Measurements from ENCODE around the gene CSH1. TPM values are rescaled to one million over a fixed set of nuclear protein-coding genes. Genes with fewer than 3 reads are reported as not detected.
A peak's percentile ranks its signal among the peaks of the same experiment; 100 is the strongest.
"Not testable (repeated sequence)": the region's sequence is repeated elsewhere in the genome, so short reads cannot be mapped to it uniquely, and the experiment has no call there.

CSH1 gene
- polyA plus RNA-seq, 1 of the 3 experiments (the other 2 are of a cell fraction): not detected

GRCh38 chr17:63909586-63909985 lies 13.2 kb upstream of the CSH1 start:
- WGBS (ENCODE audit: low lambda C conversion rate): 80% methylated on average over 9 of the region's 10 CpGs
- H3K9me3 ChIP-seq; H4K20me1 ChIP-seq (ENCODE audit: insufficient read depth); H3K36me3 ChIP-seq (replicated peaks in 1 of 2; ENCODE audit: control insufficient read depth in 1 of 2, insufficient read depth in 2 of 2, low read length in 1 of 2); H3K4me1 ChIP-seq (ENCODE audit: control insufficient read depth in 1 of 2, insufficient read depth in 2 of 2, low read depth in 1 of 2, low read length in 1 of 2); H3K4me2 ChIP-seq; H3K27ac ChIP-seq (ENCODE audit: low read depth in 2 of 2, low read length in 1 of 2); H3K9me2 ChIP-seq; POLR2A ChIA-PET; H3K9ac ChIP-seq; DNase-seq; H3K4me3 ChIP-seq (ENCODE audit: low read depth in 2 of 2, low read length in 1 of 2); H3K79me2 ChIP-seq (ENCODE audit: insufficient read depth); H3F3A ChIP-seq (replicated peaks; ENCODE audit: insufficient read depth); H2AFZ ChIP-seq (ENCODE audit: low read depth): not testable (repeated sequence)
- H3K27me3 ChIP-seq (ENCODE audit: insufficient read depth): peaks cover 32% of the 10 kb centered on the region
- CTCF ChIA-PET: interaction anchor here (2.9 to 4.6 kb wide), 5 partner anchors 10 to 224 kb away, joined by 12 to 88 read pairs (median 17); no protein-coding TSS in a partner anchor

GRCh38 chr17:63907161-63907778 lies 10.9 kb upstream of the CSH1 start:
- H3K36me3 ChIP-seq (replicated peaks in 1 of 2; ENCODE audit: control insufficient read depth in 1 of 2, insufficient read depth in 2 of 2, low read length in 1 of 2); H4K20me1 ChIP-seq (ENCODE audit: insufficient read depth); H3K9ac ChIP-seq; H3K9me3 ChIP-seq; H2AFZ ChIP-seq (ENCODE audit: low read depth); H3K9me2 ChIP-seq; DNase-seq; H3K79me2 ChIP-seq (ENCODE audit: insufficient read depth); H3F3A ChIP-seq (replicated peaks; ENCODE audit: insufficient read depth); H3K4me3 ChIP-seq (ENCODE audit: low read depth in 2 of 2, low read length in 1 of 2); H3K4me2 ChIP-seq; H3K27ac ChIP-seq (ENCODE audit: low read depth in 2 of 2, low read length in 1 of 2); POLR2A ChIA-PET; H3K4me1 ChIP-seq (ENCODE audit: control insufficient read depth in 1 of 2, insufficient read depth in 2 of 2, low read depth in 1 of 2, low read length in 1 of 2): not testable (repeated sequence)
- CTCF ChIA-PET: interaction anchor here (0.7 to 2.1 kb wide), 10 partner anchors 11 to 475 kb away, joined by 3 to 9 read pairs (median 4); partner anchors contain the start of gene GH1
- peak; percentile 20 for TF ChIP-seq RAD21 (IDR thresholded peaks at IDR 0.05; ENCODE audit: low read length)
- TF ChIP-seq, protein P1, sequence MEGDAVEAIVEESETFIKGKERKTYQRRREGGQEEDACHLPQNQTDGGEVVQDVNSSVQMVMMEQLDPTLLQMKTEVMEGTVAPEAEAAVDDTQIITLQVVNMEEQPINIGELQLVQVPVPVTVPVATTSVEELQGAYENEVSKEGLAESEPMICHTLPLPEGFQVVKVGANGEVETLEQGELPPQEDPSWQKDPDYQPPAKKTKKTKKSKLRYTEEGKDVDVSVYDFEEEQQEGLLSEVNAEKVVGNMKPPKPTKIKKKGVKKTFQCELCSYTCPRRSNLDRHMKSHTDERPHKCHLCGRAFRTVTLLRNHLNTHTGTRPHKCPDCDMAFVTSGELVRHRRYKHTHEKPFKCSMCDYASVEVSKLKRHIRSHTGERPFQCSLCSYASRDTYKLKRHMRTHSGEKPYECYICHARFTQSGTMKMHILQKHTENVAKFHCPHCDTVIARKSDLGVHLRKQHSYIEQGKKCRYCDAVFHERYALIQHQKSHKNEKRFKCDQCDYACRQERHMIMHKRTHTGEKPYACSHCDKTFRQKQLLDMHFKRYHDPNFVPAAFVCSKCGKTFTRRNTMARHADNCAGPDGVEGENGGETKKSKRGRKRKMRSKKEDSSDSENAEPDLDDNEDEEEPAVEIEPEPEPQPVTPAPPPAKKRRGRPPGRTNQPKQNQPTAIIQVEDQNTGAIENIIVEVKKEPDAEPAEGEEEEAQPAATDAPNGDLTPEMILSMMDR (IDR thresholded peaks at IDR 0.05): peak; percentile 49; the same call in 1 of the 2 replicates
- H3K27me3 ChIP-seq (ENCODE audit: insufficient read depth): peaks cover 18% of the 10 kb centered on the region; the same call in 1 of the 2 replicates
- WGBS (ENCODE audit: low lambda C conversion rate): 56% methylated on average over 12 of the region's 12 CpGs

DNA sequence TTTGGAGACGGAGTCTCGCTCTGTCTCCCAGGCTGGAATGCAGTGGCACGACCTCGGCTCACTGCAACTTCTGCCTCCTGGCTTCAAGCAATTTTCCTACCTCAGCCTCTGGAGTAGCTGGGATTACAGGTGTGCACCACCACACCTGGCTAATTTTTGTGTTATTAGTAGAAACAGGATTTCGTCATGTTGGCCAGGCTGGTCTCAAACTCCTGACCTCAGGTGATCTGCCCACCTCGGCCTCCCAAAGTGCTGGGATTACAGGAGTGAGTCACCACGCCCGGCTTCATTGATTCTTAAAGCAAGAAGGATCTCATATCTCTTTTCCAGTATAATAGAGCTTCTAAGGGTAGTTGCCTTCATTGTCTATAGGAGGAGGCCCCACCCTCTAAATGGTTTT lies 8.4 kb upstream of the CSH1 start:
- H3K9me3 ChIP-seq; DNase-seq; H3K4me1 ChIP-seq (ENCODE audit: control insufficient read depth in 1 of 2, insufficient read depth in 2 of 2, low read depth in 1 of 2, low read length in 1 of 2); H3K4me2 ChIP-seq; POLR2A ChIA-PET; H3K4me3 ChIP-seq (ENCODE audit: low read depth in 2 of 2, low read length in 1 of 2); H3K79me2 ChIP-seq (ENCODE audit: insufficient read depth); H2AFZ ChIP-seq (ENCODE audit: low read depth); H3K9ac ChIP-seq; H3K9me2 ChIP-seq; H3F3A ChIP-seq (replicated peaks; ENCODE audit: insufficient read depth); H3K36me3 ChIP-seq (replicated peaks in 1 of 2; ENCODE audit: control insufficient read depth in 1 of 2, insufficient read depth in 2 of 2, low read length in 1 of 2); H3K27ac ChIP-seq (ENCODE audit: low read depth in 2 of 2, low read length in 1 of 2); H4K20me1 ChIP-seq (ENCODE audit: insufficient read depth): not testable (repeated sequence)
- whole genome bisulfite sequencing (ENCODE audit: low lambda C conversion rate): 70% methylated on average over 8 of the region's 8 CpGs
- CTCF ChIA-PET: interaction anchor here (1.2 to 1.7 kb wide), 5 partner anchors 16 to 228 kb away, joined by 3 to 6 read pairs (median 4); no protein-coding TSS in a partner anchor
- peaks cover 18% of the 10 kb centered on the region; the same call in 1 of the 2 replicates for H3K27me3 ChIP-seq (ENCODE audit: insufficient read depth)

- H3K9ac ChIP-seq; H3K79me2 ChIP-seq (ENCODE audit: insufficient read depth); H4K20me1 ChIP-seq (ENCODE audit: insufficient read depth); DNase-seq; H3K27ac ChIP-seq (ENCODE audit: low read depth in 2 of 2, low read length in 1 of 2); POLR2A ChIA-PET; H3K9me3 ChIP-seq; H3K4me2 ChIP-seq; H3K4me3 ChIP-seq (ENCODE audit: low read depth in 2 of 2, low read length in 1 of 2); H2AFZ ChIP-seq (ENCODE audit: low read depth); H3F3A ChIP-seq (replicated peaks; ENCODE audit: insufficient read depth); H3K9me2 ChIP-seq; H3K4me1 ChIP-seq (ENCODE audit: control insufficient read depth in 1 of 2, insufficient read depth in 2 of 2, low read depth in 1 of 2, low read length in 1 of 2); H3K36me3 ChIP-seq (replicated peaks in 1 of 2; ENCODE audit: control insufficient read depth in 1 of 2, insufficient read depth in 2 of 2, low read length in 1 of 2): not testable (repeated sequence)
- 38% methylated on average over 5 of the region's 5 CpGs for WGBS (ENCODE audit: low lambda C conversion rate)
- H3K27me3 ChIP-seq (ENCODE audit: insufficient read depth): peaks cover 11% of the 10 kb centered on the region; the same call in 1 of the 2 replicates
- CTCF ChIA-PET: interaction anchor here (0.7 to 3.8 kb wide), 8 partner anchors 8 to 230 kb away, joined by 3 to 17 read pairs (median 6); partner anchors contain the start of gene CSHL1
Measured at GRCh38 chr17:63903787-63904201, 7.4 kb upstream of the CSH1 start.

GRCh38 chr17:63901971-63902370 lies 5.6 kb upstream of the CSH1 start:
- H3K4me2 ChIP-seq; H3F3A ChIP-seq (replicated peaks; ENCODE audit: insufficient read depth); DNase-seq; H3K4me3 ChIP-seq (ENCODE audit: low read depth in 2 of 2, low read length in 1 of 2); H4K20me1 ChIP-seq (ENCODE audit: insufficient read depth); H3K9me3 ChIP-seq; H3K79me2 ChIP-seq (ENCODE audit: insufficient read depth); POLR2A ChIA-PET; H3K36me3 ChIP-seq (replicated peaks in 1 of 2; ENCODE audit: control insufficient read depth in 1 of 2, insufficient read depth in 2 of 2, low read length in 1 of 2); H3K9me2 ChIP-seq; H3K27ac ChIP-seq (ENCODE audit: low read depth in 2 of 2, low read length in 1 of 2); H3K9ac ChIP-seq; H2AFZ ChIP-seq (ENCODE audit: low read depth); H3K4me1 ChIP-seq (ENCODE audit: control insufficient read depth in 1 of 2, insufficient read depth in 2 of 2, low read depth in 1 of 2, low read length in 1 of 2): not testable (repeated sequence)
- CTCF ChIA-PET: interaction anchor here (0.6 to 3.8 kb wide), 8 partner anchors 10 to 232 kb away, joined by 3 to 17 read pairs (median 8); partner anchors contain the start of gene CSHL1
- WGBS (ENCODE audit: low lambda C conversion rate): 54% methylated on average over 2 of the region's 2 CpGs
- peaks cover 12% of the 10 kb centered on the region for H3K27me3 ChIP-seq (ENCODE audit: insufficient read depth)
